ENCODE measurements around the gene UBAP1L.
"Not testable (repeated sequence)": the region's sequence is repeated elsewhere in the genome, so short reads cannot be mapped to it uniquely, and the experiment has no call there.

UBAP1L gene

GRCh38 chr15:65062061-65062460, 52.9 kb downstream of the UBAP1L start:
- DNase-seq = no peak

GRCh38 chr15:65060641-65061397, 54.2 kb downstream of the UBAP1L start:
- DNase-seq = no peak

DNA sequence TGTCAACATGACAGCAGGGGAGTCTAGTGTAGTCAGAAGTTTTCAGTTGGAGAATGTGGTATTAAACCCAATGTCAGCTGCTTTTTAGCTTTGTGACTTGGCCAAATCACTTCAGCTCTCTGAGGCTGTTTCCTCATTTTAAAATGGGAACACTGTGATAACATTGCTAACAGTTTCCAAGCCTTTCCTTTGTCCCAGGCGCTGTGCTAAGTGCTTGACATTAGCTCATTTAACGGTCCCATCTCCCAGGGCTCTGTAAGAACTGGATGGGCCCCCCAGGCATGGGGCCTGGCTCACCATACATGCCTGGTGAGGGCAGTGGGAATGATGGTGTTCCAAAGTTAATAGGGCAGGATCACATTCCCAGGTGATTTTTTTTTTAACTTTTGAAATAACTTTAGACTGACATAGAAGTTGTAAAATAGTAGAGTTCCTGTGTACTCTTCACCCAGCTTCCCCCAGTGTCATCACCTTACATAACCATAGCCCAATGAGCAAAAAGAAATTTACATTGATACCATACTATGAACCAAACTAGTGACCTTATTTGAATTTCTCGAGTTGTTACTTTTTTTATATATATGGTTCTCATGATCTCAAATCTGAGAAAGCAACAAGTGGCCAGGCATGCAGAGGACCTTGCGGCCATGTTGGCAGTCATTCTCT, 54.9 kb downstream of the UBAP1L start:
- DNase-seq = no peak

DNA sequence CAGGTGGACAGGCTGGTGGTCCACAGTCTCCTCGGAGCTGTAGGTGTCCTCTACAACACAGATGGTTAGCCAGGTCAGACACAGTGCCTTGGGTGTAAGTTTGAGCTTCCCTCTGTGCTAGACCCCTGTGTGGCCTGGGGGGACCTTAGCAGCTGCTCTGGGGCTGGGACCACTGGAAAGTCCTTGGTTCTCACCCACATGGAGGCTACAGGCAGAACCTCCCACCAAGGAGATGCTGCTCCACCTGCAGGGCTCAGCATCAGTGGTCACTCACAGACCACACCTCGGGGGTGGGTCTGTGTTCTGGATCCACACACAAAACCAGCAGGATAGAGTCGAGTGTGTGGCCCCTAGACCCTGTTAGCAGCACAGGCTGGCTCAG, 55.6 kb downstream of the UBAP1L start:
- DNase-seq = no peak

GRCh38 chr15:65058394-65059368, 56.3 kb downstream of the UBAP1L start:
- no peak for DNase-seq

DNA sequence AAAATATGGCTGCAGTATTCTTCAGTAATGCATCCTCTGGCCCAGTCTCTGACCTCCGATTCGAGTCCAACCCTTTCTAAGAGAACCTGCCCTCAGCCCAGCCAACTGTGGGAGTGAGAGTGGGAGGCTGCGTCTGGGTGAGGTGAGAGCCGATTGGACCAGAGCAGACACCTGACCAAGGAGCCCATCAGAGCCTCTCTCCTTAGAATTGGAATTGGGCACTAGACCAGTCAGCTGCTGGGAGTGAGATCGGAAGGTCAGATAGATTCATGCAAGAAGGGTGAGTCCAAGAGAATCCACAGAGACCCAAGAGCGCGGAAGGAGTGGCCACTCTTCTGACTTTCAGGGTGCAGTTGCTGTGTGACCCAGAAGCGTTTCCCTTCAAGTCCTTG, 57.5 kb downstream of the UBAP1L start:
- DNase-seq = no peak

DNA sequence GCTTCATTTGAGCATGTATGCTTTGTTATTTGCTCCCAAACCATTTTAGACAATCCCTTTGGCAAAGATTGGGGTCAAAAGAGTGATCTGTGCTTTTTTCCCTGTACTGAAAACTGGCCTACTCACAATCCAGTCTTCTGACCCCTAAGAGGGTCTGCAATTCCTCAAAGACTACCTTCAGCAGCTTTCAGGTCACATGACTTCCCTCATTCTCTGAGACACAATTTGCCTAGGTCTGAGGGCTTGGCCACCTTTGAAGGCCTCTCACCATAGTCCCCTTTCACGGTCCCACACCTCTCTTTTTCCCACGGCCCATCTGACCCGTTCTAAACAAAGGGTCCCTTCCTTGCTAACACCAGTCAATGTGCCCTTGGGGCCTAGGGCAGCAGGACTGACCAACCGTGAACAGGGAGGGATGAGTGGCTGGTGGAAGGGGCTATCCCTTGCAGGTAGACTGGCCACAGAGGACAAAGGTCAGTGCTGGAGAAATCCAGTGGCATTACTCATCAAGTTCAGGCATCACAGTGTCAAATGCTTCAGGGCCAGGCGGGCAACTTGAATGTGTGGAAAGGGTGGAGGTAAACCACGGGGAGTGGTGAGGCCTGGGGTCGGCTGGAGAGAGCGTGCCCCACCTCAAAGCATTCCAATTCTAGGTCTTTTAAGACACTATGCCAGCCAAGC, 58.0 kb downstream of the UBAP1L start:
- DNase-seq = no peak

DNA sequence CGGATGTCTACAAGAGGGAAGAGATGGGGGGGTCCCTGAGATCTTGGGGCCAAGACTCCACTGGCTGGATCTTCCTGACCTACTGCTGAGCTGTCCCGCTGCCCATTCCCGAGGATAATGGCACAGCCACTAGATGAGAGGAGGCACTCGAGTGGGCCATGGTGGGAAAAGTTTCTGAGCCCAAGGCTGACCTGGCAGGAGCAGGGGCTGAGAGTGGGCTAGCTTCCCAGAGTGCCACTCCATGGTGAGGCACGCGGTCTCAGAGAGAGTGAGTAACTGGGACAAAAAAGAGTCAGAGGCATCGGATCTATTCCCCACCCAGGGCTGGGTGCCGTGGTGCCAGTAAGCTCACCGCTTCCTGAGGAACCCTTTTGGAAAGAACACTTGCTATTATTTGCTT, 58.9 kb downstream of the UBAP1L start:
- no peak for DNase-seq

DNA sequence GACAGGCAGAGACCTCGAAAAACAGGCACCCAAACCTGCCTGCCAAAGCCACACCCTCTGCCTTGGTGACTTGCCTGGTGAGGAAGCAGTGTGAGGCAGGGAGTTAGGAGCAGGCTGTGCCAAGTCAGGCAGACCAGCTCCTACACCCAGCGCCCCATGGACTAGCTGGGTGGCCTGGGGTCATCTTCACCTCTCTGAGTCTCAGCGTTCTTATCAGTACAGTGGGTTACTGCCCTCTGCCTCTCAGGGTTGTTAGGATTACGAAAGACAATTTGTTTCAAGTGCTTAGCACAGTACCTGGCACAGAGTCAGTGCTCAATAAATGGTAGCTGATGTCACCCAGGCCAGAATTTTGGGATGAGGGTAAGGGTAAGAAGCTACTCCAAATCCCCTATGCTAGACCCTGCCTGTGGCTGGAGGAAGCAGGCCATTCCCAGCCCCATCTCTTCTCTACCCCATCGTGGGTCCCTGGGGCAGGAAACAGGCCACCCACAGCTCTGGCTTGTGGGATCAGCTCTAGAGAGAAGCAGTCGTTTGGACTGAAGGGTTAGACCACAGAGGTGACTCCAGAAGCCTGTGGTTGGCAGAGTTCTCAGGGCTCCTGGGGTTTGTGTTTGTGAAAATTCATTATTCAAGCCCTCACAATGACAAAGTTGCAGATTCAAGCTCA, 59.7 kb downstream of the UBAP1L start:
- no peak for DNase-seq

- peak; percentile 48 for DNase-seq
Observed at GRCh38 chr15:65054333-65055200, 60.4 kb downstream of the UBAP1L start.

- DNase-seq = no peak
Observed at GRCh38 chr15:65052956-65053355, 62.0 kb downstream of the UBAP1L start.

- DNase-seq = no peak
Observed at GRCh38 chr15:65051266-65051665, 63.7 kb downstream of the UBAP1L start.

- DNase-seq = no peak
Observed at GRCh38 chr15:65050270-65050669, 64.7 kb downstream of the UBAP1L start.

GRCh38 chr15:65049418-65049840, 65.6 kb downstream of the UBAP1L start:
- peak; percentile 95 for DNase-seq

- DNase-seq = no peak
Observed at GRCh38 chr15:65048241-65048640, 66.8 kb downstream of the UBAP1L start.

- peak; percentile 51 for DNase-seq
Observed at GRCh38 chr15:65044724-65045481, 70.1 kb downstream of the UBAP1L start, which contains the start of gene SLC51B. Gene SLC51B, plus strand, starts transcription at chr15:65045387. Its CDS starts 4,618 bp downstream, at chr15:65050005.

DNA sequence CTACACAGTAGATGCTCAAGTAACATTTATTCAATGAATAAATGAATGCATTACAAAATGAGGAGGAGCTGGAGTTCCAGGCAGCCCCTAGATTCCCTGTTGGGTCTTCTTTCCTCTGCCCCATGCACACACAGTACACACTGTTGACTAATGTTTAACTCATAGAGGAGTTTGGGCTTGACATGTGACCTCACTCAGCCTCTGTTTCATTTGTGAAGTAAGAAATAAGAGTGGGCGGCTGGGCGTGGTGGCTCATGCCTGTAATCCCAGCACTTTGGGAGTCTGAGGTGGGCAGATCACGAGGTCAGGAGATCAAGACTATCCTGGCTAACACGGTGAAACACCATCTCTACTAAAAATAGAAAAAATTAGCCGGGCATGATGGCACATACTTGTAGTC, 70.8 kb downstream of the UBAP1L start:
- DNase-seq = not testable (repeated sequence)

GRCh38 chr15:65042776-65043327, 72.1 kb downstream of the UBAP1L start:
- DNase-seq = no peak
